Measurements from ENCODE around the gene CYTL1. TPM values are rescaled to one million over a fixed set of nuclear protein-coding genes. Genes with fewer than 3 reads are reported as not detected.

The CYTL1 gene
- polyA plus RNA-seq, 1 experiment: not detected

DNA sequence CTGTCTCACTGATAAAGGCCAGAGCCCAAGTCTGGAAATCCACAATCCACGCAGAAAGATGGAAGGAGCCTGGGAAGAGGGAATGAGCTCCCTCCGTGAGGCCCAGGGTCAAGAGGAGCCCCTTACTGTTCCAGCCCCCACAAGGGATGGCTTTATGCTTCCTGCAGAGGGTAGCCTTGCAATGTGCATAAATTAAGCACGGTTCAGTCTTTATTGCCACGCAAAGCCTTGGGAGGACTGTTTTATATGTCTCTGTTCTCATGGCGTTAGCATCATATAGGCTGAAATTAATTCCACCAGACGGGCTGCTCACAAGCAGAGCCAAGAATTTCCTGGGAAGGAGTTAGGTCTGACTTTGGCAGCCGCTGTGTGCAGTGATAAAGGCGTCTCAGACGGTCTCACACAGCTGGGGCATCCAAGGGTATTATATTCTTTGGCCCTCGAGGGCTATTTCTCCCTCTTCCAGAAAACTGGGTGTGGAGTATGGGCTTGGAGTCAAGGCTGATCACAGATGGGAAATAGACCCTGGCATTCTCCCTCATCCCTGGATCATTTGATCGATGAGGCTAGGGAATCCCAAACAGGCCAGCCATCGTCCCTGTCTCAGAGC, 38.5 kb downstream of the CYTL1 start:
- TF ChIP-seq, protein P1, sequence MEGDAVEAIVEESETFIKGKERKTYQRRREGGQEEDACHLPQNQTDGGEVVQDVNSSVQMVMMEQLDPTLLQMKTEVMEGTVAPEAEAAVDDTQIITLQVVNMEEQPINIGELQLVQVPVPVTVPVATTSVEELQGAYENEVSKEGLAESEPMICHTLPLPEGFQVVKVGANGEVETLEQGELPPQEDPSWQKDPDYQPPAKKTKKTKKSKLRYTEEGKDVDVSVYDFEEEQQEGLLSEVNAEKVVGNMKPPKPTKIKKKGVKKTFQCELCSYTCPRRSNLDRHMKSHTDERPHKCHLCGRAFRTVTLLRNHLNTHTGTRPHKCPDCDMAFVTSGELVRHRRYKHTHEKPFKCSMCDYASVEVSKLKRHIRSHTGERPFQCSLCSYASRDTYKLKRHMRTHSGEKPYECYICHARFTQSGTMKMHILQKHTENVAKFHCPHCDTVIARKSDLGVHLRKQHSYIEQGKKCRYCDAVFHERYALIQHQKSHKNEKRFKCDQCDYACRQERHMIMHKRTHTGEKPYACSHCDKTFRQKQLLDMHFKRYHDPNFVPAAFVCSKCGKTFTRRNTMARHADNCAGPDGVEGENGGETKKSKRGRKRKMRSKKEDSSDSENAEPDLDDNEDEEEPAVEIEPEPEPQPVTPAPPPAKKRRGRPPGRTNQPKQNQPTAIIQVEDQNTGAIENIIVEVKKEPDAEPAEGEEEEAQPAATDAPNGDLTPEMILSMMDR (IDR thresholded peaks at IDR 0.05; ENCODE audit: insufficient read depth, low read depth, low read length): no peak
- no peak for DNase-seq (ENCODE audit: low read depth)
- CTCF ChIA-PET: no interaction called here
- Histone ChIP-seq H3K27me3 (ENCODE audit: control insufficient read depth, insufficient read depth, low read length) (peaks cover 2% of the 10 kb centered on the region), H3K36me3 (ENCODE audit: control insufficient read depth, insufficient read depth, low read length) (no peaks in the 10 kb centered on the region), H3K4me3 (ENCODE audit: low read depth, low read length) (no peak overlapping the region)
- POLR2A ChIA-PET: no interaction called here

GRCh38 chr4:4979971-4980370, 39.3 kb downstream of the CYTL1 start:
- no peaks in the 10 kb centered on the region for H3K36me3 ChIP-seq (ENCODE audit: control insufficient read depth, insufficient read depth, low read length)
- CTCF ChIA-PET: interaction anchor here (1.4 kb wide), 1 partner anchor 11 kb away, joined by 5 read pairs; no protein-coding TSS in a partner anchor
- H3K27me3 ChIP-seq (ENCODE audit: control insufficient read depth, insufficient read depth, low read length): peaks cover 2% of the 10 kb centered on the region
- POLR2A ChIA-PET: no interaction called here
- DNase-seq (ENCODE audit: low read depth): no peak
- TF ChIP-seq, protein P1 (IDR thresholded peaks at IDR 0.05; ENCODE audit: insufficient read depth, low read depth, low read length): no peak
- no peak overlapping the region for H3K4me3 ChIP-seq (ENCODE audit: low read depth, low read length)

DNA sequence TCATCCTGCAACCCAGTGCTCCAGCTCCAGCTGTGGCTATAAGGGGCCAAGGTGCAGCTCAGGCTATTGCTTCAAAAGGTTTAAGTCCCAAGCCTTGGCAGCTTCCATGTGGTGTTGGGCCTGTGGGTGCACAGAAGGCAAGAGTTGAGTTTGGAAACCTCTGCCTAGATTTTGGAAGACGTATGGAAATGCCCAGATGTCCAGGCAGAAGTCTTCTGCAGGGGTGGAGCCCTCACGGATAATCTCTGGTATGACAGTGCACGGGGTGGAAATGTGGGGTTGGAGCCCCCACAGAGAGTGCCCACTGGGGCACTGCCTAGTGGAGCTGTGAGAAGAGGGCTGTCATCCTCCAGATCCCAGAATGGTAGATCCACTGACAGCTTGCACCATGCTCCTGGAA, 44.5 kb downstream of the CYTL1 start:
- H3K27me3 ChIP-seq (ENCODE audit: control insufficient read depth, insufficient read depth, low read length): no peaks in the 10 kb centered on the region
- no peaks in the 10 kb centered on the region for H3K36me3 ChIP-seq (ENCODE audit: control insufficient read depth, insufficient read depth, low read length)
- TF ChIP-seq, protein P1 (IDR thresholded peaks at IDR 0.05; ENCODE audit: insufficient read depth, low read depth, low read length): no peak
- ChIA-PET POLR2A (no interaction called here), CTCF (no interaction called here)
- no peak for DNase-seq (ENCODE audit: low read depth)
- H3K4me3 ChIP-seq (ENCODE audit: low read depth, low read length): no peak overlapping the region

GRCh38 chr4:4971796-4972195, 47.5 kb downstream of the CYTL1 start:
- TF ChIP-seq, protein P1 (IDR thresholded peaks at IDR 0.05; ENCODE audit: insufficient read depth, low read depth, low read length): no peak
- POLR2A ChIA-PET: no interaction called here
- no peaks in the 10 kb centered on the region for H3K27me3 ChIP-seq (ENCODE audit: control insufficient read depth, insufficient read depth, low read length)
- no peak for DNase-seq (ENCODE audit: low read depth)
- no peak overlapping the region for H3K4me3 ChIP-seq (ENCODE audit: low read depth, low read length)
- no peaks in the 10 kb centered on the region for H3K36me3 ChIP-seq (ENCODE audit: control insufficient read depth, insufficient read depth, low read length)
- CTCF ChIA-PET: no interaction called here

DNA sequence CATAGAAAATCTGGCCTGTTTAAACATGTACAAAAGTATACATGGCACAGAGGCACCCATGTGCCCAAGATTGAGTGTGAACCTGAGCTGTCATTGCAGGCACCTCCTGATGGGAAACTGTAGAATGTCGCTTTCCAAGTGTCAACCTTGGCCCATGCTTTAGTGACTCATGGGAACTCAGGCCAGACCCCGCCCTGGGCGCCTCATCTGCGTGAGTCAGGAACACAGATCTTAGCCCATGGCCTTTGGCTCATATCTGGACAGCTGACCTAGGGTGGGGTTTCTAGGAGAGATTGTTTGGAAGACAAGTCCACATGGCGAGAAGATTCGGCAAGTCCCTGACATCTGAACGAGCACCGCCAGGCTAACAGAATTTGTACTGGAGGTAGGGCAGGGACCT, 50.0 kb downstream of the CYTL1 start:
- no peaks in the 10 kb centered on the region for H3K27me3 ChIP-seq (ENCODE audit: control insufficient read depth, insufficient read depth, low read length)
- no peak for DNase-seq (ENCODE audit: low read depth)
- ChIA-PET CTCF (interaction anchor here (0.8 to 1.6 kb wide), 2 partner anchors 10 to 365 kb away, joined by 3 to 5 read pairs; no protein-coding TSS in a partner anchor), POLR2A (no interaction called here)
- H3K4me3 ChIP-seq (ENCODE audit: low read depth, low read length): no peak overlapping the region
- TF ChIP-seq, protein P1 (IDR thresholded peaks at IDR 0.05; ENCODE audit: insufficient read depth, low read depth, low read length): no peak
- H3K36me3 ChIP-seq (ENCODE audit: control insufficient read depth, insufficient read depth, low read length): no peaks in the 10 kb centered on the region
